ENCODE data around the gene RTN4RL1. TPM values are rescaled to one million over a fixed set of nuclear protein-coding genes. Genes with fewer than 3 reads are reported as not detected.

RTN4RL1 gene
- total RNA-seq, 1 experiment from 2014 or later, result 1.7 TPM

- in situ Hi-C loops (cut with HindIII; ENCODE audit: low pct_unique_long_range_greater_than_20kb, low sequenced_read_pairs), result no loop called here
- DNase-seq (ENCODE audit: low read depth, low spot score), result no peak
Observed at GRCh38 chr17:2061441-2061958, 36.4 kb upstream of the RTN4RL1 start.

GRCh38 chr17:2060681-2061440 is 35.7 kb upstream of the RTN4RL1 start:
- in situ Hi-C loops (cut with HindIII; ENCODE audit: low pct_unique_long_range_greater_than_20kb, low sequenced_read_pairs), result no loop called here
- DNase-seq (ENCODE audit: low read depth, low spot score), result no peak

GRCh38 chr17:2060385-2060658 is 35.2 kb upstream of the RTN4RL1 start:
- in situ Hi-C loops (cut with HindIII; ENCODE audit: low pct_unique_long_range_greater_than_20kb, low sequenced_read_pairs), result no loop called here
- no peak for DNase-seq (ENCODE audit: low read depth, low spot score)

- in situ Hi-C loops (cut with HindIII; ENCODE audit: low pct_unique_long_range_greater_than_20kb, low sequenced_read_pairs), result no loop called here
- no peak for DNase-seq (ENCODE audit: low read depth, low spot score)
Observed at GRCh38 chr17:2059547-2060384, 34.6 kb upstream of the RTN4RL1 start.

- in situ Hi-C loops (cut with HindIII; ENCODE audit: low pct_unique_long_range_greater_than_20kb, low sequenced_read_pairs), result no loop called here
- no peak for DNase-seq (ENCODE audit: low read depth, low spot score)
Observed at GRCh38 chr17:2058586-2059546, 33.7 kb upstream of the RTN4RL1 start.

GRCh38 chr17:2057760-2058585 is 32.8 kb upstream of the RTN4RL1 start:
- in situ Hi-C loops (cut with HindIII; ENCODE audit: low pct_unique_long_range_greater_than_20kb, low sequenced_read_pairs), result no loop called here
- no peak for DNase-seq (ENCODE audit: low read depth, low spot score)

- no peak for DNase-seq (ENCODE audit: low read depth, low spot score)
Observed at GRCh38 chr17:2057175-2057759, 32.1 kb upstream of the RTN4RL1 start.

GRCh38 chr17:2056206-2057174 is 31.4 kb upstream of the RTN4RL1 start:
- in situ Hi-C loops (cut with HindIII; ENCODE audit: low pct_unique_long_range_greater_than_20kb, low sequenced_read_pairs), result no loop called here
- no peak for DNase-seq (ENCODE audit: low read depth, low spot score)

More at GRCh38 chr17:2057175-2057759, 32.1 kb upstream of the RTN4RL1 start:
- in situ Hi-C loops (cut with HindIII; ENCODE audit: low pct_unique_long_range_greater_than_20kb, low sequenced_read_pairs), result no loop called here

- DNase-seq (ENCODE audit: low read depth, low spot score), result no peak
- in situ Hi-C loops (cut with HindIII; ENCODE audit: low pct_unique_long_range_greater_than_20kb, low sequenced_read_pairs), result no loop called here
Observed at GRCh38 chr17:2055292-2056205, 30.4 kb upstream of the RTN4RL1 start.

- DNase-seq (ENCODE audit: low read depth, low spot score), result peak; percentile 37
- in situ Hi-C loops (cut with HindIII; ENCODE audit: low pct_unique_long_range_greater_than_20kb, low sequenced_read_pairs), result no loop called here
Observed at GRCh38 chr17:2054512-2055291, 29.6 kb upstream of the RTN4RL1 start, which contains the start of gene HIC1. Gene HIC1, plus strand, starts transcription at chr17:2055103. Its CDS starts 1,588 bp downstream, at chr17:2056691.

- in situ Hi-C loops (cut with HindIII; ENCODE audit: low pct_unique_long_range_greater_than_20kb, low sequenced_read_pairs), result no loop called here
Observed at GRCh38 chr17:2054262-2054511, 29.1 kb upstream of the RTN4RL1 start.

GRCh38 chr17:2053380-2054261 is 28.5 kb upstream of the RTN4RL1 start:
- peak; percentile 44 for DNase-seq (ENCODE audit: low read depth, low spot score)
- in situ Hi-C loops (cut with HindIII; ENCODE audit: low pct_unique_long_range_greater_than_20kb, low sequenced_read_pairs), result no loop called here

More at GRCh38 chr17:2054262-2054511, 29.1 kb upstream of the RTN4RL1 start:
- no peak for DNase-seq (ENCODE audit: low read depth, low spot score)

GRCh38 chr17:2051933-2052559 is 26.9 kb upstream of the RTN4RL1 start:
- in situ Hi-C loops (cut with HindIII; ENCODE audit: low pct_unique_long_range_greater_than_20kb, low sequenced_read_pairs), result no loop called here
- DNase-seq (ENCODE audit: low read depth, low spot score), result no peak

All from SK-MEL-5 (cell line).